22Rv1 (cell line): Measurements from ENCODE around the gene CD300A.

Experiments
- ZFX ChIP-seq: fragments of 450-650 bp; IDR thresholded peaks from 2 replicates; pipeline ENCODE4 v1.6.1; 2017; ENCODE audit warnings: antibody characterized with exemption, borderline replicate concordance
- TF ChIP-seq, protein P1 (sequence below): fragments of 450-650 bp; IDR thresholded peaks from 2 replicates; pipeline ENCODE4 v1.5.1; 2017; ENCODE audit warnings: mild to moderate bottlenecking

- TF ChIP-seq, protein P1, sequence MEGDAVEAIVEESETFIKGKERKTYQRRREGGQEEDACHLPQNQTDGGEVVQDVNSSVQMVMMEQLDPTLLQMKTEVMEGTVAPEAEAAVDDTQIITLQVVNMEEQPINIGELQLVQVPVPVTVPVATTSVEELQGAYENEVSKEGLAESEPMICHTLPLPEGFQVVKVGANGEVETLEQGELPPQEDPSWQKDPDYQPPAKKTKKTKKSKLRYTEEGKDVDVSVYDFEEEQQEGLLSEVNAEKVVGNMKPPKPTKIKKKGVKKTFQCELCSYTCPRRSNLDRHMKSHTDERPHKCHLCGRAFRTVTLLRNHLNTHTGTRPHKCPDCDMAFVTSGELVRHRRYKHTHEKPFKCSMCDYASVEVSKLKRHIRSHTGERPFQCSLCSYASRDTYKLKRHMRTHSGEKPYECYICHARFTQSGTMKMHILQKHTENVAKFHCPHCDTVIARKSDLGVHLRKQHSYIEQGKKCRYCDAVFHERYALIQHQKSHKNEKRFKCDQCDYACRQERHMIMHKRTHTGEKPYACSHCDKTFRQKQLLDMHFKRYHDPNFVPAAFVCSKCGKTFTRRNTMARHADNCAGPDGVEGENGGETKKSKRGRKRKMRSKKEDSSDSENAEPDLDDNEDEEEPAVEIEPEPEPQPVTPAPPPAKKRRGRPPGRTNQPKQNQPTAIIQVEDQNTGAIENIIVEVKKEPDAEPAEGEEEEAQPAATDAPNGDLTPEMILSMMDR: no peak
- no peak for TF ChIP-seq ZFX
These were observed 49.0 kb upstream of the CD300A start for GRCh38 chr17:74417178-74418045.
